K562 (cell line): ENCODE data around the gene BTBD2. TPM values are rescaled to one million over a fixed set of nuclear protein-coding genes. Genes with fewer than 3 reads are reported as not detected.
A peak's percentile ranks its signal among the peaks of the same experiment; 100 is the strongest.

Experiments used
- ATAC-seq: fragments of 200-7000 bp; cut with Tn5 transposase; 3 replicates; pipeline ENCODE4 v1.9.1; 2020; ENCODE audit warnings: moderate library complexity
- BruUV-seq: library from RNA; stranded (reverse); fragments of 400-500 nt; replicated peaks from 2 replicates; lab custom pipeline; 2021; lab: Mats Ljungman, UMichigan
- CTCF ChIA-PET: fragments of 300-600 bp; formaldehyde crosslinking; extraction: SDS; loops from one replicate; lab custom pipeline; 2021; ENCODE audit warnings: low intra/inter-chr PET ratio; lab: Yijun Ruan, JAX
- POLR2A ChIA-PET: fragments of 300-600, 350-650 bp; sonication (Branson Sonifier 250); formaldehyde crosslinking; extraction: SDS; loops from one replicate; lab custom pipeline; 2021; ENCODE audit warnings: antibody characterized with exemption, inconsistent platforms; lab: Yijun Ruan, JAX
- DNase-seq, 4 experiments: peaks; one replicate each; pipeline versions ENCODE4 v3.0.0 to v3.0.0-alpha.2; 2011 to 2018; ENCODE audit warnings: low spot score in 3 of 4, mixed read lengths in 3 of 4; ENCODE audit errors: extremely low read depth in 1 of 4
- FAIRE-seq: peaks from 2 replicates; lab custom pipeline; 2011; peaks lifted over from hg19 to GRCh38; lab: Jason Lieb, UNC
- H2AFZ ChIP-seq: 2 replicates; pipeline ENCODE4 v1.6.0; 2011; ENCODE audit warnings: low read depth, low read length, control low read depth, inconsistent platforms
- H3K27ac ChIP-seq: fragments of 200-600 bp; 3 replicates; pipeline ENCODE4 v1.8.0; 2011; ENCODE audit warnings: low read depth, mild to moderate bottlenecking, control low read depth, inconsistent platforms, low read length, moderate library complexity, mixed read lengths; ENCODE audit errors: extremely low read depth
- H3K27me3 ChIP-seq, 2 experiments: fragments of 300-600 bp in 1 of 2; 2 replicates in 1 of 2; 3 replicates in 1 of 2; pipeline versions ENCODE4 v1.6.0 to v1.8.0; 2011; ENCODE audit warnings: inconsistent platforms in 2 of 2, low read length in 2 of 2, mild to moderate bottlenecking in 1 of 2, mixed read lengths in 1 of 2, moderate library complexity in 1 of 2; ENCODE audit not compliant: control insufficient read depth in 2 of 2, insufficient read depth in 2 of 2
- H3K36me3 ChIP-seq: fragments of 300-600 bp; 3 replicates; pipeline ENCODE4 v1.8.0; 2011; ENCODE audit warnings: mild to moderate bottlenecking, low read length, inconsistent platforms; ENCODE audit not compliant: control insufficient read depth, insufficient read depth
- H3K4me1 ChIP-seq, 2 experiments: fragments of 200-600 bp in 1 of 2; replicated peaks in 1 of 2; 2 replicates in 1 of 2; 3 replicates in 1 of 2; pipeline versions ENCODE4 v1.5.1 to v1.8.0; 2011; ENCODE audit warnings: inconsistent platforms in 2 of 2, low read length in 2 of 2, mild to moderate bottlenecking in 1 of 2, mixed read lengths in 1 of 2, moderate library complexity in 1 of 2; ENCODE audit not compliant: control insufficient read depth in 2 of 2, insufficient read depth in 2 of 2
- H3K4me2 ChIP-seq: 2 replicates; pipeline ENCODE4 v1.6.1; 2011; ENCODE audit warnings: low read length, control low read depth, inconsistent platforms, mixed read lengths; ENCODE audit not compliant: insufficient read depth
- H3K4me3 ChIP-seq: fragments of 200-600 bp; sonication (generic), shearing (Covaris generic); 2 replicates; pipeline ENCODE4 v1.5.1; 2016; ENCODE audit warnings: control low read depth, inconsistent platforms
- H3K79me2 ChIP-seq: fragments of 200-600 bp; 3 replicates; pipeline ENCODE4 v1.8.0; 2011; ENCODE audit warnings: low read length, inconsistent platforms; ENCODE audit not compliant: control insufficient read depth, insufficient read depth
- H3K9ac ChIP-seq, 2 experiments: 2 replicates each; pipeline versions ENCODE4 v1.6.0 to v1.6.1; 2011; ENCODE audit warnings: low read depth in 2 of 2, low read length in 2 of 2, control low read depth in 1 of 2, inconsistent platforms in 1 of 2, mild to moderate bottlenecking in 1 of 2, mixed read lengths in 1 of 2; ENCODE audit not compliant: insufficient read depth in 1 of 2
- H3K9me1 ChIP-seq: one replicate; pipeline ENCODE4 v1.6.0; 2011; ENCODE audit warnings: inconsistent platforms, mild to moderate bottlenecking, low read length, moderate library complexity; ENCODE audit not compliant: control insufficient read depth, insufficient read depth
- H3K9me3 ChIP-seq: replicated peaks from 2 replicates; pipeline ENCODE4 v1.5.1; 2011; ENCODE audit warnings: low read depth, low read length, inconsistent platforms; ENCODE audit not compliant: control insufficient read depth, insufficient read depth
- H4K20me1 ChIP-seq: replicated peaks from 2 replicates; pipeline ENCODE4 v1.6.1; 2011; ENCODE audit warnings: low read length, inconsistent platforms, mixed read lengths; ENCODE audit not compliant: control insufficient read depth, insufficient read depth
- BRF1 ChIP-seq: IDR thresholded peaks from 3 replicates; pipeline ENCODE4 v1.6.1; 2011; ENCODE audit warnings: borderline replicate concordance, mild to moderate bottlenecking; ENCODE audit not compliant: insufficient read length; ENCODE audit errors: extremely low read depth
- GABPB2 ChIP-seq: fragments of 250-450 bp; sonication (Bioruptor Pico); conservative IDR thresholded peaks from 2 replicates; pipeline ENCODE4 v1.5.1; 2021; ENCODE audit warnings: mild to moderate bottlenecking
- MED1 ChIP-seq: sonication (generic); formaldehyde crosslinking; IDR thresholded peaks from 2 replicates; pipeline ENCODE4 v1.8.1; 2023; ENCODE audit warnings: missing genetic modification reagents, borderline replicate concordance
- NUFIP1 ChIP-seq: fragments of 450-650 bp; IDR thresholded peaks from 2 replicates; pipeline ENCODE4 v1.6.1; 2018; ENCODE audit not compliant: partially characterized antibody
- POLR2G ChIP-seq: fragments of 200-400 bp; formaldehyde crosslinking; IDR thresholded peaks from 2 replicates; pipeline ENCODE4 v1.6.1; 2017; ENCODE audit warnings: low read depth, mild to moderate bottlenecking, antibody characterized with exemption, low read length, moderate library complexity
- PRDM10 ChIP-seq: fragments of 450-650 bp; IDR thresholded peaks from 2 replicates; pipeline ENCODE4 v1.6.1; 2018; ENCODE audit not compliant: partially characterized antibody
- PTBP1 ChIP-seq: fragments of 200-400 bp; formaldehyde crosslinking; IDR thresholded peaks from 2 replicates; pipeline ENCODE4 v1.6.1; 2017; ENCODE audit warnings: low read depth, low read length
- RBM14 ChIP-seq: fragments of 200-400 bp; formaldehyde crosslinking; IDR thresholded peaks from 2 replicates; pipeline ENCODE4 v1.6.1; 2018; ENCODE audit warnings: low read depth, mild to moderate bottlenecking, low read length, moderate library complexity, borderline replicate concordance; ENCODE audit not compliant: insufficient read depth
- SETDB1 ChIP-seq: IDR thresholded peaks from one replicate; pipeline ENCODE4 v1.6.1; 2012; ENCODE audit warnings: low read length, control low read depth, inconsistent platforms
- SIN3A ChIP-seq, 2 experiments: fragments of 150-350 bp in 1 of 2; IDR thresholded peaks; 2 replicates each; pipeline ENCODE4 v1.6.1; 2011 to 2016; ENCODE audit warnings: borderline replicate concordance in 2 of 2, low read depth in 2 of 2, low read length in 2 of 2, mild to moderate bottlenecking in 2 of 2, moderate library complexity in 2 of 2; ENCODE audit not compliant: control insufficient read depth in 1 of 2
- TBL1XR1 ChIP-seq, 2 experiments: IDR thresholded peaks; 2 replicates each; pipeline ENCODE4 v1.6.1; 2012; ENCODE audit warnings: improper control_type of control experiment in 2 of 2, low read length in 2 of 2, mild to moderate bottlenecking in 1 of 2
- ZNF217 ChIP-seq: sonication (generic); formaldehyde crosslinking; IDR thresholded peaks from 2 replicates; pipeline ENCODE4 v1.8.0; 2022; ENCODE audit warnings: mild to moderate bottlenecking, missing genetic modification reagents
- WGBS: fragments of 100-300 bp; shearing (Covaris generic); methylation state at CpG from one replicate; pipeline ENCODE4 v1.1.6; 2016; ENCODE audit warnings: low coverage, mixed read lengths; ENCODE audit not compliant: insufficient coverage; ENCODE audit errors: missing lambda C conversion rate; 5-methylcytosine and 5-hydroxymethylcytosine counted together
- in situ Hi-C: fragments of 300-500 bp; cut with MboI; formaldehyde crosslinking; loops from 4 replicates; pipeline ENCODE4 v1.15.0; 2018; ENCODE audit warnings: inconsistent platforms, mixed read lengths
- intact Hi-C: fragments of 100-400 bp; cut with micrococcal nuclease; formaldehyde crosslinking; loops from 2 replicates; pipeline ENCODE4 v1.14.2; 2022
- polyA plus RNA-seq, 8 experiments: library from polyadenylated mRNA; depleted of rRNA in 4 of 8; stranded (reverse) in 5 of 8; unstranded in 3 of 8; fragments of >200 nt; fragmentation: Nextera tagmentation in 2 of 8; fragmentation: Illumina TruSeq in 1 of 8; extraction: Ambion mirVana in 2 of 8; extraction: Trizol in 1 of 8; gene quantifications; 2 replicates each; pipeline versions ENCODE4 v1.2.1 to v1.2.3, GENCODE V29; 2011 to 2014; ENCODE audit warnings: inconsistent platforms in 1 of 8, missing spikeins in 1 of 8
- total RNA-seq, 7 experiments: library from RNA; depleted of rRNA in 6 of 7; stranded (reverse); fragments of >200 nt in 6 of 7; fragmentation: Illumina TruSeq in 2 of 7; extraction: Trizol in 2 of 7; gene quantifications; 2 replicates each; pipeline versions ENCODE4 v1.2.1 to v1.2.3, GENCODE V29; 2011 to 2021; ENCODE audit warnings: low replicate concordance in 1 of 7
- TF ChIP-seq, protein P1 (sequence below): fragments of 150-350 bp; conservative IDR thresholded peaks from 2 replicates; pipeline ENCODE4 v1.6.1; 2014; ENCODE audit warnings: low read length

BTBD2 gene
- total and polyA plus RNA-seq, 9 of the 15 experiments (the other 6 are each of a cell fraction or from before 2014, with no cell fraction given) = 0.10 to 15.6 (median 6.9) TPM

DNA sequence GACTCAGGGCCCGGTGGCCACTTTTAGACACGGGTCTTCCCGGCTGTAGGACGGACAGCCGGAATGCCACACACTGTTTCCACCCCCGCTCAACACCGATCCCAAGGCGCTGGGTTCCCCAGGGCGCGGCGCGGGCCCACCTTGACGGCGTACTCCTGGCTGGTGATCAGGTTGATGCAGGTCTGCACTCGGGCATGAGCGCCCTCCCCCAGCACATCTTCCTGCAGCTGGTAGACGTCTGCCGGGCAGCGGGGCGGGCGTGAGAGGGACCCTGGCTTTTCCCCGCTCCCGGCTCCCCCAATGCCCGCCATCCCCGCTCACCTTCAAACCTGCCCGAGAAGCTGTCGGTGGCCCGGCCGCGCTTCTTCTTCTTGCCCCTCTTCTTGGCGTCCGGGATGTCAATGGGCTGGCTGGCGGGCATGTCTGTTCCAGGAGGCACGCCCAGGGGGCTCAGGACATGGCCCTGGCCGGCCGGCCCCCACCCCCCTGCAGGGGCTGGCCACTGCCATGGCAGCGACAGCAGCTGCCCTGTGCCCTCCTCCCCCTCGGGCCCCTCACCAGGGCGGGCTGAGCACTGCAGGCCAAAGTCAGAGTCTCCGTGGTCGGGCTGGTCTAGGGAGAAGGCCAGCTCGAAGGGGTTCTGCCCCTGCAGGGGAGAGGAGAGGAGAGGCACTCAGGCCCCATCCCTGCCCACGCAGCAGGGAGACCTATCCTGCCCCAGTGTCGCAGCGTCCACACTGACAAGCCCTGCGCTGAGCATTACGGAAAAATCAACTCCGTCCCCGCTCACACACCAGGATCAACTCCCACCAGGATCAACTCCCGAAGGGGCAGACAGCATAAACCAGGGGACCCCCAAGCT lies 30.8 kb upstream of the BTBD2 start:
- no TSS peak for BruUV-seq
- ATAC-seq = no peak
- H4K20me1 ChIP-seq = peaks cover 36% of the 10 kb centered on the region
- no peak overlapping the region for H3K27ac ChIP-seq
- H3K4me2 ChIP-seq = no peak overlapping the region
- FAIRE-seq = no peak
- POLR2A ChIA-PET = interaction anchor here (0.9 to 5.5 kb wide), 5 partner anchors 10 to 169 kb away, joined by 4 to 72 read pairs (median 5); no protein-coding TSS in a partner anchor
- H3K9ac ChIP-seq = peak overlapping the region in 1 of 2 experiments; percentile 54; a peak in 1 of 4 replicates
- H3K36me3 ChIP-seq = peaks cover 79% of the 10 kb centered on the region; the same call in 2 of the 3 replicates
- H3K9me1 ChIP-seq = peaks cover 7% of the 10 kb centered on the region
- CTCF ChIA-PET = no interaction called here
- H3K27me3 ChIP-seq = no peaks in the 10 kb centered on the region
- H2AFZ ChIP-seq = no peak overlapping the region
- intact Hi-C loops (no loop called here), in situ Hi-C loops (no loop called here)
- peaks cover 53% of the 10 kb centered on the region for H3K79me2 ChIP-seq
- H3K9me3 ChIP-seq = no peaks in the 10 kb centered on the region
- peak in 2 of 4 experiments; percentile 15 to 16 for DNase-seq
- WGBS = 94% methylated on average over 38 of the region's 50 CpGs
- H3K4me1 ChIP-seq = peaks cover 28 to 88% of the 10 kb centered on the region in 2 experiments
- no peak overlapping the region for H3K4me3 ChIP-seq
- TF ChIP-seq, protein P1, sequence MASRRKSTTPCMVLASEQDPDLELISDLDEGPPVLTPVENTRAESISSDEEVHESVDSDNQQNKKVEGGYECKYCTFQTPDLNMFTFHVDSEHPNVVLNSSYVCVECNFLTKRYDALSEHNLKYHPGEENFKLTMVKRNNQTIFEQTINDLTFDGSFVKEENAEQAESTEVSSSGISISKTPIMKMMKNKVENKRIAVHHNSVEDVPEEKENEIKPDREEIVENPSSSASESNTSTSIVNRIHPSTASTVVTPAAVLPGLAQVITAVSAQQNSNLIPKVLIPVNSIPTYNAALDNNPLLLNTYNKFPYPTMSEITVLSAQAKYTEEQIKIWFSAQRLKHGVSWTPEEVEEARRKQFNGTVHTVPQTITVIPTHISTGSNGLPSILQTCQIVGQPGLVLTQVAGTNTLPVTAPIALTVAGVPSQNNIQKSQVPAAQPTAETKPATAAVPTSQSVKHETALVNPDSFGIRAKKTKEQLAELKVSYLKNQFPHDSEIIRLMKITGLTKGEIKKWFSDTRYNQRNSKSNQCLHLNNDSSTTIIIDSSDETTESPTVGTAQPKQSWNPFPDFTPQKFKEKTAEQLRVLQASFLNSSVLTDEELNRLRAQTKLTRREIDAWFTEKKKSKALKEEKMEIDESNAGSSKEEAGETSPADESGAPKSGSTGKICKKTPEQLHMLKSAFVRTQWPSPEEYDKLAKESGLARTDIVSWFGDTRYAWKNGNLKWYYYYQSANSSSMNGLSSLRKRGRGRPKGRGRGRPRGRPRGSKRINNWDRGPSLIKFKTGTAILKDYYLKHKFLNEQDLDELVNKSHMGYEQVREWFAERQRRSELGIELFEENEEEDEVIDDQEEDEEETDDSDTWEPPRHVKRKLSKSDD = no peak
- TF ChIP-seq BRF1 = no peak
- no peak for TF ChIP-seq PTBP1
- TF ChIP-seq PRDM10 = no peak
- no peak for TF ChIP-seq NUFIP1
- no peak for TF ChIP-seq SIN3A (IDR thresholded peaks at IDR 0.05; ENCODE audit: borderline replicate concordance in 2 of 2, control insufficient read depth in 1 of 2, low read depth in 2 of 2, low read length in 2 of 2)
- no peak for TF ChIP-seq ZNF217 (CRISPR knock-in tag)
- TF ChIP-seq GABPB2 = no peak
- TF ChIP-seq SETDB1 = no peak
- no peak for TF ChIP-seq TBL1XR1 (IDR thresholded peaks at IDR 0.05; ENCODE audit: low read length in 2 of 2)
- TF ChIP-seq MED1 (CRISPR knock-in tag) = no peak
- peak; percentile 72 for TF ChIP-seq POLR2G
- 0 out of 2 replicates have a peak, but pooled peaks have one; percentile 15 for TF ChIP-seq RBM14
